ENCODE measurements around the gene TYSND1.

DNA sequence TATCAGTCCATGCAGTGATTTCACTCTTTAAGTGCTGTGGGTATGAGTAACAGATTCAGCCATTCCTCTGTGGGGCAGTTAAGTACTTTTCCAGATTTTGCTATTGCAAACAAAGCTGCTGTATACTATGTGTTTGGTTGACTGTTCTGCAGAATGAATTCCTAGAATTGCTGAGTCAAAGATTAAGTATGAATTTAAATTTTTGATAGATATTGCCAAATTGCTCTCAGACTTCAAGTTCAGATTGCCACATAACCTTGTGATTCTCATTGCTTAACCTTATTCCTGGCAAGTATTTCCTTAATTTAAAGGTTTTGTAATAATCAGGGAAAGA is 45.4 kb upstream of the TYSND1 start:
- TF ChIP-seq, protein P1, sequence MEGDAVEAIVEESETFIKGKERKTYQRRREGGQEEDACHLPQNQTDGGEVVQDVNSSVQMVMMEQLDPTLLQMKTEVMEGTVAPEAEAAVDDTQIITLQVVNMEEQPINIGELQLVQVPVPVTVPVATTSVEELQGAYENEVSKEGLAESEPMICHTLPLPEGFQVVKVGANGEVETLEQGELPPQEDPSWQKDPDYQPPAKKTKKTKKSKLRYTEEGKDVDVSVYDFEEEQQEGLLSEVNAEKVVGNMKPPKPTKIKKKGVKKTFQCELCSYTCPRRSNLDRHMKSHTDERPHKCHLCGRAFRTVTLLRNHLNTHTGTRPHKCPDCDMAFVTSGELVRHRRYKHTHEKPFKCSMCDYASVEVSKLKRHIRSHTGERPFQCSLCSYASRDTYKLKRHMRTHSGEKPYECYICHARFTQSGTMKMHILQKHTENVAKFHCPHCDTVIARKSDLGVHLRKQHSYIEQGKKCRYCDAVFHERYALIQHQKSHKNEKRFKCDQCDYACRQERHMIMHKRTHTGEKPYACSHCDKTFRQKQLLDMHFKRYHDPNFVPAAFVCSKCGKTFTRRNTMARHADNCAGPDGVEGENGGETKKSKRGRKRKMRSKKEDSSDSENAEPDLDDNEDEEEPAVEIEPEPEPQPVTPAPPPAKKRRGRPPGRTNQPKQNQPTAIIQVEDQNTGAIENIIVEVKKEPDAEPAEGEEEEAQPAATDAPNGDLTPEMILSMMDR (IDR thresholded peaks at IDR 0.05): no peak
- TF ChIP-seq POLR2A (IDR thresholded peaks at IDR 0.05): no peak

All from body of pancreas (tissue), 4 donors.